H9 (cell line): ENCODE results near the gene DUSP1. TPM values are rescaled to one million over a fixed set of nuclear protein-coding genes. Genes with fewer than 3 reads are reported as not detected.

ENCODE experiments used
- DNase-seq: peaks from one replicate; pipeline ENCODE4 v3.0.0-alpha.2; 2017
- H2AFZ ChIP-seq: one replicate; pipeline ENCODE4 v1.6.1; 2013; ENCODE audit warnings: mild to moderate bottlenecking, low read length, control low read depth, moderate library complexity
- H2AK5ac ChIP-seq: 2 replicates; pipeline ENCODE4 v1.6.1; 2013; ENCODE audit warnings: low read length, control low read depth, mixed read lengths; ENCODE audit not compliant: insufficient read length
- H2BK120ac ChIP-seq: one replicate; pipeline ENCODE4 v1.6.1; 2013; ENCODE audit warnings: low read depth, mild to moderate bottlenecking, low read length, control low read depth, inconsistent platforms; ENCODE audit not compliant: poor library complexity, severe bottlenecking
- H2BK12ac ChIP-seq: 2 replicates; pipeline ENCODE4 v1.6.1; 2013; ENCODE audit warnings: low read length, control low read depth, mixed read lengths, low read depth; ENCODE audit not compliant: insufficient read length
- H2BK15ac ChIP-seq: 2 replicates; pipeline ENCODE4 v1.6.1; 2013; ENCODE audit warnings: low read depth, low read length, control low read depth
- H2BK20ac ChIP-seq: one replicate; pipeline ENCODE4 v1.6.1; 2013; ENCODE audit warnings: low read depth, mild to moderate bottlenecking, low read length, control low read depth, inconsistent platforms; ENCODE audit not compliant: poor library complexity, severe bottlenecking
- H2BK5ac ChIP-seq: 2 replicates; pipeline ENCODE4 v1.6.1; 2013; ENCODE audit warnings: low read length, control low read depth, mixed read lengths; ENCODE audit not compliant: insufficient read length
- H3K14ac ChIP-seq: 2 replicates; pipeline ENCODE4 v1.6.1; 2013; ENCODE audit warnings: low read length, control low read depth; ENCODE audit not compliant: insufficient read depth
- H3K18ac ChIP-seq: 2 replicates; pipeline ENCODE4 v1.6.1; 2013; ENCODE audit warnings: low read depth, mild to moderate bottlenecking, mixed read lengths, low read length, control low read depth; ENCODE audit not compliant: insufficient read length
- H3K23ac ChIP-seq: 2 replicates; pipeline ENCODE4 v1.6.1; 2013; ENCODE audit warnings: low read length, control low read depth, mixed read lengths, low read depth; ENCODE audit not compliant: insufficient read length
- H3K23me2 ChIP-seq: 2 replicates; pipeline ENCODE4 v1.6.1; 2013; ENCODE audit warnings: low read depth, mild to moderate bottlenecking, mixed read lengths, low read length, control low read depth; ENCODE audit not compliant: insufficient read length, poor library complexity, severe bottlenecking
- H3K27ac ChIP-seq: 2 replicates; pipeline ENCODE4 v1.5.1; 2013; ENCODE audit warnings: low read length, control low read depth, mixed read lengths, low read depth; ENCODE audit not compliant: insufficient read length
- H3K27me3 ChIP-seq: 2 replicates; pipeline ENCODE4 v1.6.1; 2013; ENCODE audit warnings: low read length, control low read depth, inconsistent platforms; ENCODE audit not compliant: insufficient read depth
- H3K4ac ChIP-seq: 2 replicates; pipeline ENCODE4 v1.6.1; 2013; ENCODE audit warnings: low read depth, mild to moderate bottlenecking, control low read depth, inconsistent platforms, low read length, moderate library complexity
- H3K4me1 ChIP-seq: 2 replicates; pipeline ENCODE4 v1.6.1; 2013; ENCODE audit warnings: low read length, control low read depth, inconsistent platforms; ENCODE audit not compliant: insufficient read depth
- H3K4me2 ChIP-seq: 2 replicates; pipeline ENCODE4 v1.6.1; 2013; ENCODE audit warnings: low read length, control low read depth, mixed read lengths; ENCODE audit not compliant: insufficient read length, insufficient read depth
- H3K56ac ChIP-seq: 2 replicates; pipeline ENCODE4 v1.6.1; 2013; ENCODE audit warnings: low read depth, mild to moderate bottlenecking, mixed read lengths, low read length, control low read depth; ENCODE audit not compliant: insufficient read length
- H3K79me1 ChIP-seq: 2 replicates; pipeline ENCODE4 v1.6.1; 2013; ENCODE audit warnings: low read depth, mild to moderate bottlenecking, moderate library complexity, low read length, control low read depth, inconsistent platforms; ENCODE audit not compliant: insufficient read depth, poor library complexity, severe bottlenecking
- H3K79me2 ChIP-seq: 2 replicates; pipeline ENCODE4 v1.6.1; 2013; ENCODE audit warnings: low read length, control low read depth, inconsistent platforms; ENCODE audit not compliant: insufficient read depth
- H3K9ac ChIP-seq: 2 replicates; pipeline ENCODE4 v1.6.1; 2013; ENCODE audit warnings: low read length, control low read depth, mixed read lengths; ENCODE audit not compliant: insufficient read length; ENCODE audit errors: extremely low read depth
- H3K9me3 ChIP-seq: one replicate; pipeline ENCODE4 v1.6.1; 2013; ENCODE audit warnings: low read depth, low read length, inconsistent platforms; ENCODE audit not compliant: control insufficient read depth
- H3T11ph ChIP-seq: one replicate; pipeline ENCODE4 v1.6.1; 2013; ENCODE audit warnings: mild to moderate bottlenecking, low read length, control low read depth, inconsistent platforms
- H4K20me1 ChIP-seq: one replicate; pipeline ENCODE4 v1.6.1; 2013; ENCODE audit not compliant: control insufficient read depth, insufficient read length, insufficient read depth
- H4K5ac ChIP-seq: 2 replicates; pipeline ENCODE4 v1.6.1; 2013; ENCODE audit warnings: low read depth, mild to moderate bottlenecking, mixed read lengths, low read length, control low read depth; ENCODE audit not compliant: insufficient read length
- H4K8ac ChIP-seq: replicated peaks from 2 replicates; pipeline ENCODE4 v1.6.1; 2013; ENCODE audit warnings: low read length, control low read depth, mixed read lengths, low read depth; ENCODE audit not compliant: insufficient read length
- H4K91ac ChIP-seq: 2 replicates; pipeline ENCODE4 v1.6.1; 2013; ENCODE audit warnings: low read depth, mild to moderate bottlenecking, moderate library complexity, mixed read lengths, low read length, control low read depth; ENCODE audit not compliant: insufficient read length
- H3K27ac Mint-ChIP-seq, 3 experiments: 2 replicates in 2 of 3; 3 replicates in 1 of 3; pipeline ENCODE4 v1.8.0; 2020 to 2021; ENCODE audit warnings: mixed read lengths in 3 of 3, mild to moderate bottlenecking in 1 of 3, moderate library complexity in 1 of 3
- H3K27me3 Mint-ChIP-seq: 2 replicates; pipeline ENCODE4 v1.8.0; 2021; ENCODE audit warnings: low read depth, mild to moderate bottlenecking, moderate library complexity, mixed read lengths
- H3K36me3 Mint-ChIP-seq, 3 experiments: 2 replicates in 2 of 3; 3 replicates in 1 of 3; pipeline ENCODE4 v1.8.0; 2020 to 2021; ENCODE audit warnings: low read depth in 3 of 3, mixed read lengths in 3 of 3; ENCODE audit not compliant: insufficient read depth in 1 of 3
- H3K4me1 Mint-ChIP-seq, 2 experiments: 2 replicates each; pipeline ENCODE4 v1.8.0; 2020; ENCODE audit warnings: mixed read lengths in 2 of 2
- H3K4me3 Mint-ChIP-seq, 2 experiments: 2 replicates in 1 of 2; 3 replicates in 1 of 2; pipeline ENCODE4 v1.8.0; 2020 to 2021; ENCODE audit warnings: mild to moderate bottlenecking in 2 of 2, mixed read lengths in 2 of 2, moderate library complexity in 1 of 2
- H3K9me3 Mint-ChIP-seq, 2 experiments: 2 replicates in 1 of 2; 3 replicates in 1 of 2; pipeline ENCODE4 v1.8.0; 2020; ENCODE audit warnings: mild to moderate bottlenecking in 2 of 2, mixed read lengths in 2 of 2, moderate library complexity in 1 of 2
- WGBS: extraction: QIAGEN DNeasy Blood & Tissue Kit; methylation state at CpG from one replicate; pipeline ENCODE4 v1.1.7; 2013; ENCODE audit warnings: missing lambda C conversion rate, low lambda C conversion rate, mixed read lengths; ENCODE audit not compliant: insufficient read length; ENCODE audit errors: extremely low coverage; 5-methylcytosine and 5-hydroxymethylcytosine counted together
- total RNA-seq: library from RNA; stranded (reverse); gene quantifications from 2 replicates; pipeline ENCODE4 v1.2.1, GENCODE V29; 2021
- TF ChIP-seq, protein P1 (sequence below): fragments of 200-600 bp; sonication (generic); conservative IDR thresholded peaks from 3 replicates; pipeline ENCODE4 v1.8.0; 2021; ENCODE audit warnings: antibody characterized with exemption, mild to moderate bottlenecking

DUSP1 gene
- total RNA-seq, 1 experiment from 2014 or later, result 10.9 TPM

DNA sequence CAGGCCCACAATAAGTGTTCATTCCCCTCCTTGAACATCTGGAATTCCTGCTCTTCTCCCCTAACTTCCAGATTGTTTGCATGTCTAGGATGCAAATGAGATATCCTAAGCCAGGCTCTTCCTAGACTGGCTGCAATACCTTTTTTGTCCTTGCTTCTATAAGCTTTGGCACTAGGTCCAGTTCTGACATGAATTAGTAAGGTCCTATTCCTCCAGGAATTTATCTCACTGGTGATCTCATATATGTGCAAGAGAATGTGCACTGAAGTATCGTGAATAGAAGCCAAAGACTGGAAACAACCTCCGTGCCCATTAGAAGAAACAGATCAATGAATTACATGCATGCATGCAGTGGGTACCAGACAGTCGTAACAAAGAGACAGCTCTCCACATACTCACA lies 25.2 kb downstream of the DUSP1 start:
- WGBS, result no CpG with 5 or more reads among the region's 3 CpGs
- Mint-ChIP-seq H3K27ac (no peak overlapping the region), H3K36me3 (no peaks in the 10 kb centered on the region)

More for the DNA sequence above, 25.2 kb downstream of the DUSP1 start:
- Histone ChIP-seq H4K8ac (no peak overlapping the region), H3K79me1 (no peaks in the 10 kb centered on the region), H2BK15ac (no peak overlapping the region), H4K91ac (no peak overlapping the region), H3K9me3 (no peaks in the 10 kb centered on the region), H3K18ac (no peak overlapping the region), H2AK5ac (no peak overlapping the region), H3K9ac (no peak overlapping the region), H2BK120ac (no peak overlapping the region), H3K4me2 (no peak overlapping the region), H2AFZ (no peak overlapping the region), H2BK5ac (no peak overlapping the region), H2BK20ac (no peak overlapping the region), H3K27me3 (no peaks in the 10 kb centered on the region), H3K79me2 (no peaks in the 10 kb centered on the region), H3K23ac (no peak overlapping the region), H2BK12ac (no peak overlapping the region), H3K4ac (no peak overlapping the region), H3K14ac (no peak overlapping the region), H3K27ac (no peak overlapping the region), H3T11ph (no peak overlapping the region), H4K20me1 (peaks cover 2% of the 10 kb centered on the region), H4K5ac (no peak overlapping the region), H3K4me1 (no peaks in the 10 kb centered on the region), H3K56ac (no peak overlapping the region), H3K23me2 (no peaks in the 10 kb centered on the region)
- TF ChIP-seq, protein P1, sequence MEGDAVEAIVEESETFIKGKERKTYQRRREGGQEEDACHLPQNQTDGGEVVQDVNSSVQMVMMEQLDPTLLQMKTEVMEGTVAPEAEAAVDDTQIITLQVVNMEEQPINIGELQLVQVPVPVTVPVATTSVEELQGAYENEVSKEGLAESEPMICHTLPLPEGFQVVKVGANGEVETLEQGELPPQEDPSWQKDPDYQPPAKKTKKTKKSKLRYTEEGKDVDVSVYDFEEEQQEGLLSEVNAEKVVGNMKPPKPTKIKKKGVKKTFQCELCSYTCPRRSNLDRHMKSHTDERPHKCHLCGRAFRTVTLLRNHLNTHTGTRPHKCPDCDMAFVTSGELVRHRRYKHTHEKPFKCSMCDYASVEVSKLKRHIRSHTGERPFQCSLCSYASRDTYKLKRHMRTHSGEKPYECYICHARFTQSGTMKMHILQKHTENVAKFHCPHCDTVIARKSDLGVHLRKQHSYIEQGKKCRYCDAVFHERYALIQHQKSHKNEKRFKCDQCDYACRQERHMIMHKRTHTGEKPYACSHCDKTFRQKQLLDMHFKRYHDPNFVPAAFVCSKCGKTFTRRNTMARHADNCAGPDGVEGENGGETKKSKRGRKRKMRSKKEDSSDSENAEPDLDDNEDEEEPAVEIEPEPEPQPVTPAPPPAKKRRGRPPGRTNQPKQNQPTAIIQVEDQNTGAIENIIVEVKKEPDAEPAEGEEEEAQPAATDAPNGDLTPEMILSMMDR, result no peak
- DNase-seq, result no peak
- no peak overlapping the region for H3K4me3 Mint-ChIP-seq
- no peaks in the 10 kb centered on the region for H3K4me1 Mint-ChIP-seq
- H3K9me3 Mint-ChIP-seq, result peaks cover 6 to 8% of the 10 kb centered on the region in 2 experiments
- peaks cover 46% of the 10 kb centered on the region for H3K27me3 Mint-ChIP-seq
